Caki2 (cell line): ENCODE measurements around the gene C11orf71. TPM values are rescaled to one million over a fixed set of nuclear protein-coding genes. Genes with fewer than 3 reads are reported as not detected.

Experiments
- DNase-seq: peaks from one replicate; pipeline ENCODE4 v3.0.0-alpha.2; 2015; ENCODE audit warnings: low read depth
- in situ Hi-C: cut with HindIII; loops from 2 replicates; pipeline ENCODE4 v1.10.0; 2016; ENCODE audit warnings: low sequenced_read_pairs, low pct_unique_long_range_greater_than_20kb, mixed read lengths
- total RNA-seq: library from RNA; depleted of rRNA; stranded (reverse); fragments of >200 nt; shearing (Covaris generic); gene quantifications from 2 replicates; pipeline ENCODE4 v1.2.3, GENCODE V29; 2014; ENCODE audit warnings: low replicate concordance; rRNA removed

Gene C11orf71
- total RNA-seq, 1 experiment from 2014 or later, result 2.3 TPM

GRCh38 chr11:114367244-114367957, 32.9 kb downstream of the C11orf71 start:
- in situ Hi-C loops, result no loop called here
- no peak for DNase-seq

- DNase-seq, result no peak
- in situ Hi-C loops, result no loop called here
Measured at GRCh38 chr11:114366331-114367243, 33.7 kb downstream of the C11orf71 start.

- in situ Hi-C loops, result no loop called here
- no peak for DNase-seq
Measured at GRCh38 chr11:114362958-114363357, 37.4 kb downstream of the C11orf71 start.

- no peak for DNase-seq
- in situ Hi-C loops, result no loop called here
Measured at GRCh38 chr11:114362326-114362725, 38.0 kb downstream of the C11orf71 start.

GRCh38 chr11:114359342-114359741, 41.0 kb downstream of the C11orf71 start:
- in situ Hi-C loops, result no loop called here
- DNase-seq, result no peak

- no peak for DNase-seq
- in situ Hi-C loops, result no loop called here
Measured at GRCh38 chr11:114358716-114359115, 41.6 kb downstream of the C11orf71 start.

- in situ Hi-C loops, result no loop called here
- DNase-seq, result peak; percentile 91
Measured at GRCh38 chr11:114354076-114354475, 46.2 kb downstream of the C11orf71 start.

GRCh38 chr11:114353443-114353842, 46.9 kb downstream of the C11orf71 start:
- no peak for DNase-seq
- in situ Hi-C loops, result no loop called here

GRCh38 chr11:114350022-114350421, 50.3 kb downstream of the C11orf71 start:
- in situ Hi-C loops, result no loop called here
- DNase-seq, result no peak

Other genes starting within 250 kb of the C11orf71 start
- gene NNMT, start 104.1 kb downstream of the C11orf71 start, total RNA-seq, result 66.9 and 89.8 TPM in 2 replicates
- gene RBM7, start 155 bp upstream of the C11orf71 start, total RNA-seq, result 15.6 and 20.4 TPM in 2 replicates
- 76.3 and 119 TPM in 2 replicates for gene REXO2, start 39.0 kb upstream of the C11orf71 start, total RNA-seq
- not detected in 2 replicates for gene NXPE1, start 159.4 kb upstream of the C11orf71 start, total RNA-seq
- gene NXPE4, start 195.3 kb upstream of the C11orf71 start, total RNA-seq, result not detected in 2 replicates